HG03354 (cell line): ENCODE results near the gene NT5DC1.

Source experiments
- ATAC-seq: cut with Tn5 transposase; IDR thresholded peaks from one replicate; pipeline ENCODE4 v1.9.1; 2021; ENCODE audit warnings: mild to moderate bottlenecking; ENCODE audit not compliant: unreplicated experiment, poor library complexity, severe bottlenecking

Gene NT5DC1

GRCh38 chr6:116127771-116128493, 27.3 kb downstream of the NT5DC1 start:
- ATAC-seq: no peak

GRCh38 chr6:116133453-116133852, 32.8 kb downstream of the NT5DC1 start:
- no peak for ATAC-seq

- ATAC-seq: no peak
Observed at GRCh38 chr6:116136373-116136772, 35.7 kb downstream of the NT5DC1 start.

- no peak for ATAC-seq
Observed at GRCh38 chr6:116136933-116137340, 36.3 kb downstream of the NT5DC1 start.

GRCh38 chr6:116139917-116140316, 39.3 kb downstream of the NT5DC1 start:
- ATAC-seq: no peak

GRCh38 chr6:116144605-116145004, 44.0 kb downstream of the NT5DC1 start:
- no peak for ATAC-seq

GRCh38 chr6:116145803-116146675, 45.4 kb downstream of the NT5DC1 start:
- ATAC-seq: no peak

GRCh38 chr6:116152620-116153019, 52.0 kb downstream of the NT5DC1 start:
- no peak for ATAC-seq

- ATAC-seq: no peak
Observed at GRCh38 chr6:116154887-116155286, 54.2 kb downstream of the NT5DC1 start.

- ATAC-seq: no peak
Observed at GRCh38 chr6:116156405-116157326, 56.0 kb downstream of the NT5DC1 start.

- ATAC-seq: no peak
Observed at GRCh38 chr6:116157391-116157790, 56.7 kb downstream of the NT5DC1 start.

- no peak for ATAC-seq
Observed at GRCh38 chr6:116158641-116159040, 58.0 kb downstream of the NT5DC1 start.

GRCh38 chr6:116159782-116160524, 59.3 kb downstream of the NT5DC1 start:
- peak; percentile 78 for ATAC-seq

- ATAC-seq: peak; percentile 54
Observed at GRCh38 chr6:116165596-116165995, 64.9 kb downstream of the NT5DC1 start.

GRCh38 chr6:116166369-116166768, 65.7 kb downstream of the NT5DC1 start:
- no peak for ATAC-seq

- no peak for ATAC-seq
Observed at GRCh38 chr6:116168148-116168547, 67.5 kb downstream of the NT5DC1 start.

- no peak for ATAC-seq
Observed at GRCh38 chr6:116169880-116170279, 69.2 kb downstream of the NT5DC1 start.

GRCh38 chr6:116170358-116171057, 69.9 kb downstream of the NT5DC1 start:
- no peak for ATAC-seq

- ATAC-seq: no peak
Observed at GRCh38 chr6:116173928-116174327, 73.3 kb downstream of the NT5DC1 start.
